ENCODE results near the gene FNDC7. TPM values are rescaled to one million over a fixed set of nuclear protein-coding genes. Genes with fewer than 3 reads are reported as not detected.
"Not testable (repeated sequence)": the region's sequence is repeated elsewhere in the genome, so short reads cannot be mapped to it uniquely, and the experiment has no call there.

Gene FNDC7
- total RNA-seq, 2 experiments from 2014 or later = 0.05 TPM; not detected in 1

GRCh38 chr1:108753363-108753762 lies 40.7 kb downstream of the FNDC7 start:
- ChIA-PET CTCF (no interaction called here), POLR2A (interaction anchor here (3.3 kb wide), 1 partner anchor 61 kb away, joined by 21 read pairs; the partner anchor contains the start of gene PRPF38B)
- H3K27me3 Mint-ChIP-seq = no peaks in the 10 kb centered on the region
- no peak overlapping the region for H3K27ac Mint-ChIP-seq
- no peaks in the 10 kb centered on the region for H3K9me3 Mint-ChIP-seq
- H3K4me3 Mint-ChIP-seq = no peak overlapping the region
- no peak for DNase-seq
- peaks cover 27% of the 10 kb centered on the region for H3K4me1 Mint-ChIP-seq
- H3K36me3 Mint-ChIP-seq (ENCODE audit: low read depth) = peaks cover 43% of the 10 kb centered on the region

GRCh38 chr1:108758796-108759195 lies 46.1 kb downstream of the FNDC7 start:
- H3K36me3 Mint-ChIP-seq (ENCODE audit: low read depth) = peaks cover 53% of the 10 kb centered on the region
- ChIA-PET POLR2A (no interaction called here), CTCF (interaction anchor here (1.5 kb wide), 1 partner anchor 67 kb away, joined by 4 read pairs; the partner anchor contains the start of gene PRPF38B)
- no peak overlapping the region for H3K27ac Mint-ChIP-seq
- H3K27me3 Mint-ChIP-seq = no peaks in the 10 kb centered on the region
- H3K4me3 Mint-ChIP-seq = no peak overlapping the region
- DNase-seq = no peak
- H3K4me1 Mint-ChIP-seq = peaks cover 3% of the 10 kb centered on the region
- H3K9me3 Mint-ChIP-seq = no peaks in the 10 kb centered on the region

GRCh38 chr1:108767115-108767514 lies 54.4 kb downstream of the FNDC7 start:
- no peaks in the 10 kb centered on the region for H3K9me3 Mint-ChIP-seq
- H3K27me3 Mint-ChIP-seq = no peaks in the 10 kb centered on the region
- H3K4me1 Mint-ChIP-seq = no peaks in the 10 kb centered on the region
- no peak for DNase-seq
- no peak overlapping the region for H3K4me3 Mint-ChIP-seq
- ChIA-PET CTCF (no interaction called here), POLR2A (no interaction called here)
- no peak overlapping the region for H3K27ac Mint-ChIP-seq
- peaks cover 41% of the 10 kb centered on the region for H3K36me3 Mint-ChIP-seq (ENCODE audit: low read depth)

- H3K9me3 Mint-ChIP-seq = no peaks in the 10 kb centered on the region
- CTCF ChIA-PET = no interaction called here
- no peak overlapping the region for H3K27ac Mint-ChIP-seq
- no peaks in the 10 kb centered on the region for H3K27me3 Mint-ChIP-seq
- no peak for DNase-seq
- H3K36me3 Mint-ChIP-seq (ENCODE audit: low read depth) = peaks cover 37% of the 10 kb centered on the region
- no peak overlapping the region for H3K4me3 Mint-ChIP-seq
- no peaks in the 10 kb centered on the region for H3K4me1 Mint-ChIP-seq
- POLR2A ChIA-PET = no interaction called here
Observed at GRCh38 chr1:108767708-108768107, 55.0 kb downstream of the FNDC7 start.

- H3K4me3 Mint-ChIP-seq = no peak overlapping the region
- H3K27ac Mint-ChIP-seq = no peak overlapping the region
- CTCF ChIA-PET = interaction anchor here (0.6 kb wide), 1 partner anchor 113 kb away, joined by 3 read pairs; no protein-coding TSS in a partner anchor
- no peaks in the 10 kb centered on the region for H3K27me3 Mint-ChIP-seq
- POLR2A ChIA-PET = interaction anchor here (1.1 kb wide), 1 partner anchor 85 kb away, joined by 3 read pairs; no protein-coding TSS in a partner anchor
- H3K4me1 Mint-ChIP-seq = no peaks in the 10 kb centered on the region
- H3K36me3 Mint-ChIP-seq (ENCODE audit: low read depth) = peaks cover 58% of the 10 kb centered on the region
- H3K9me3 Mint-ChIP-seq = no peaks in the 10 kb centered on the region
- no peak for DNase-seq
Observed at GRCh38 chr1:108777839-108778238, 65.1 kb downstream of the FNDC7 start.

GRCh38 chr1:108779455-108779854 lies 66.7 kb downstream of the FNDC7 start:
- H3K9me3 Mint-ChIP-seq = no peaks in the 10 kb centered on the region
- H3K4me1 Mint-ChIP-seq = no peaks in the 10 kb centered on the region
- no peaks in the 10 kb centered on the region for H3K27me3 Mint-ChIP-seq
- POLR2A ChIA-PET = interaction anchor here (1.5 kb wide), 1 partner anchor 9 kb away, joined by 6 read pairs; no protein-coding TSS in a partner anchor
- H3K36me3 Mint-ChIP-seq (ENCODE audit: low read depth) = peaks cover 63% of the 10 kb centered on the region
- no peak for DNase-seq
- CTCF ChIA-PET = no interaction called here
- no peak overlapping the region for H3K4me3 Mint-ChIP-seq
- H3K27ac Mint-ChIP-seq = no peak overlapping the region

GRCh38 chr1:108780937-108781574 lies 68.3 kb downstream of the FNDC7 start:
- Mint-ChIP-seq H3K27ac (no peak overlapping the region), H3K4me3 (no peak overlapping the region), H3K4me1 (no peaks in the 10 kb centered on the region), H3K9me3 (peaks cover 13% of the 10 kb centered on the region), H3K36me3 (ENCODE audit: low read depth) (peaks cover 67% of the 10 kb centered on the region), H3K27me3 (no peaks in the 10 kb centered on the region)
- POLR2A ChIA-PET = no interaction called here
- CTCF ChIA-PET = interaction anchor here (0.7 kb wide), 3 partner anchors 31 to 268 kb away, joined by 4 read pairs; no protein-coding TSS in a partner anchor
- DNase-seq = no peak

GRCh38 chr1:108781575-108781944 lies 68.9 kb downstream of the FNDC7 start:
- H3K27ac Mint-ChIP-seq, DNase-seq, POLR2A ChIA-PET, H3K27me3 Mint-ChIP-seq, CTCF ChIA-PET, H3K4me3 Mint-ChIP-seq, H3K4me1 Mint-ChIP-seq: not testable (repeated sequence)
- H3K9me3 Mint-ChIP-seq = peaks cover 15% of the 10 kb centered on the region
- H3K36me3 Mint-ChIP-seq (ENCODE audit: low read depth) = peaks cover 70% of the 10 kb centered on the region

- DNase-seq = no peak
- Mint-ChIP-seq H3K27me3 (no peaks in the 10 kb centered on the region), H3K4me1 (no peaks in the 10 kb centered on the region), H3K4me3 (no peak overlapping the region), H3K27ac (no peak overlapping the region), H3K36me3 (ENCODE audit: low read depth) (peaks cover 80% of the 10 kb centered on the region), H3K9me3 (peaks cover 15% of the 10 kb centered on the region)
- ChIA-PET CTCF (interaction anchor here (0.6 kb wide), 1 partner anchor 491 kb away, joined by 3 read pairs; no protein-coding TSS in a partner anchor), POLR2A (no interaction called here)
Observed at GRCh38 chr1:108785264-108785663, 72.6 kb downstream of the FNDC7 start.

- ChIA-PET CTCF (no interaction called here), POLR2A (no interaction called here)
- H3K4me1 Mint-ChIP-seq = no peaks in the 10 kb centered on the region
- peaks cover 15% of the 10 kb centered on the region for H3K9me3 Mint-ChIP-seq
- no peaks in the 10 kb centered on the region for H3K27me3 Mint-ChIP-seq
- no peak overlapping the region for H3K27ac Mint-ChIP-seq
- H3K4me3 Mint-ChIP-seq = no peak overlapping the region
- peaks cover 84% of the 10 kb centered on the region for H3K36me3 Mint-ChIP-seq (ENCODE audit: low read depth)
- no peak for DNase-seq
Observed at GRCh38 chr1:108785880-108786279, 73.2 kb downstream of the FNDC7 start.

GRCh38 chr1:108791790-108792189 lies 79.1 kb downstream of the FNDC7 start:
- Mint-ChIP-seq H3K27ac (no peak overlapping the region), H3K4me3 (no peak overlapping the region), H3K9me3 (peaks cover 15% of the 10 kb centered on the region), H3K36me3 (ENCODE audit: low read depth) (peaks cover 80% of the 10 kb centered on the region), H3K27me3 (no peaks in the 10 kb centered on the region), H3K4me1 (no peaks in the 10 kb centered on the region)
- ChIA-PET CTCF (no interaction called here), POLR2A (no interaction called here)
- no peak for DNase-seq

Other genes with a start within 250 kb of the FNDC7 start
- gene EEIG2, start 152.8 kb upstream of the FNDC7 start, total RNA-seq = 10 to 100 TPM; 22.6 to 23.6 TPM
- 10 to 100 TPM; 26.7 to 27.3 TPM for gene HENMT1, start 51.8 kb upstream of the FNDC7 start, total RNA-seq
- gene PRPF38B, start 20.6 kb upstream of the FNDC7 start, total RNA-seq = 10 to 100 TPM; 68.5 to 70.5 TPM
- 10 to 100 TPM; 55.9 to 60.8 TPM for gene STXBP3, start 33.8 kb downstream of the FNDC7 start, total RNA-seq
- not detected for gene AKNAD1, start 144.2 kb downstream of the FNDC7 start, total RNA-seq
- 10 to 100 TPM; 43.2 to 47.1 TPM for gene GPSM2, start 164.1 kb downstream of the FNDC7 start, total RNA-seq